ENCODE data around the gene MAD2L2.

MAD2L2 gene

GRCh38 chr1:11704691-11705475 is 23.9 kb upstream of the MAD2L2 start:
- DNase-seq = no peak

GRCh38 chr1:11704194-11704529 is 23.2 kb upstream of the MAD2L2 start:
- no peak for DNase-seq

- DNase-seq = no peak
Measured at GRCh38 chr1:11703357-11704193, 22.6 kb upstream of the MAD2L2 start.

- no peak for DNase-seq
Measured at GRCh38 chr1:11701981-11702803, 21.2 kb upstream of the MAD2L2 start.

GRCh38 chr1:11701551-11701961 is 20.6 kb upstream of the MAD2L2 start:
- DNase-seq = no peak

GRCh38 chr1:11700601-11701467 is 19.9 kb upstream of the MAD2L2 start:
- DNase-seq = no peak

- DNase-seq = no peak
Measured at GRCh38 chr1:11697893-11698210, 16.9 kb upstream of the MAD2L2 start.

- no peak for DNase-seq
Measured at GRCh38 chr1:11697188-11697892, 16.4 kb upstream of the MAD2L2 start.

GRCh38 chr1:11695861-11696260 is 14.9 kb upstream of the MAD2L2 start:
- no peak for DNase-seq

GRCh38 chr1:11693917-11694316 is 13.0 kb upstream of the MAD2L2 start:
- DNase-seq = no peak

- DNase-seq = no peak
Measured at GRCh38 chr1:11693024-11693590, 12.2 kb upstream of the MAD2L2 start.

- no peak for DNase-seq
Measured at GRCh38 chr1:11691928-11692711, 11.2 kb upstream of the MAD2L2 start.

GRCh38 chr1:11691302-11691914 is 10.5 kb upstream of the MAD2L2 start, which contains the start of gene DRAXIN:
Gene DRAXIN (plus strand): TSS chr1:11691710. CDS start chr1:11706259, 14,549 bp downstream.
- DNase-seq = peak; percentile 30

GRCh38 chr1:11690397-11691301 is 9.7 kb upstream of the MAD2L2 start:
- peak; percentile 60 for DNase-seq

- DNase-seq = no peak
Measured at GRCh38 chr1:11688506-11688905, 7.6 kb upstream of the MAD2L2 start.

- DNase-seq = no peak
Measured at GRCh38 chr1:11685210-11685752, 4.3 kb upstream of the MAD2L2 start.

GRCh38 chr1:11684070-11684469 is 3.1 kb upstream of the MAD2L2 start:
- no peak for DNase-seq

GRCh38 chr1:11682799-11683198 is 1.9 kb upstream of the MAD2L2 start:
- no peak for DNase-seq

Measured in NCI-H2227 treated with DMSO at 0.1 percent for 48 hours (cell line).